ENCODE data around the gene AQP12A. TPM values are rescaled to one million over a fixed set of nuclear protein-coding genes. Genes with fewer than 3 reads are reported as not detected.

Gene AQP12A
- polyA plus RNA-seq, 4 donors = 0.60 to 1.6 TPM; not detected in 2

DNA sequence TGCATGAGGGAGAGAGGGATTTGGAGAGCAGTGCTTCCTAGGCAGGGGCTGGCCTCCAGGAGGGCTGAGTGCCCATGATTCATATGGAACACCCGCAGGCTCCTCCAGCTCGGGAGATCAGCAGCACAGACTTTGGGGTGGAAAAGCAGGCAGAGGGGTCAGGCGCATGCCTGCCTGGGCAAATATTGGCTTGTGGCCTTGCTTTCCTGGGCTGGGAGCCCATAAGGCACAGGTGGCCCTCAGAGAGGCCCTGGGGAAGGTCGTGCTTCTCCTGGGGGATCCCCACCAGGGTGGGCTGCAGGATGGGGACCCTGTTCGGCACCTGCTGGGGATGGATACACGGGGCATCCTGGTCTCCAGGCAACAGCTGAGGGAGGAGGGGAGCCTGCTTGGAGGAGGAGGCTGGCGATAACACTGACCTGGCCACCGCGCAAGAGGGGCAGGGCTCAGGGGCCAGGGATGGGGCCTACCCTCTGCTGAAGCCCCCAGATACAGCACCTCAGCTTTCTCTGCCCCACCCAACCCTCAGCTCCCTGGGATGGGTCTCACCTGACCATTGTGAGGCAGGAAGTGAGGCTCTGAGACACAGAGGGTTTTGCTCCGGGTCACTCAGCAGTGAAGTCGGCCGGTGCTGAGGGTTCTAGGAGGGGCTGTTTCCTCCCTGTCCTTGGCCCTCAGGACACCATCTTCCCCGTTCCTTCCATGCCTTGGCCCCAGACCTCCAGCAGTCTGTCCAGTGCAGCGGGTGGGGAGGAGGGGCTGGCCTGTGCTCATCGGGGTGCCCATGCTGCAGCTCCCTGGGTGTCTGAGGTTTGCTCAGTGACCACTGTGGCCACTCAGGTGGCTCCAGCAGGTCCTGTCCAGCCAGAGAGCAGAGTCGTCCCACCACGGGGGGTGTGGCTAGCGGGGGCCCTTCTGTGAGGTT lies 12.0 kb downstream of the AQP12A start:
- no peak for DNase-seq (ENCODE audit: low read depth in 4 of 4, low spot score in 3 of 4)

DNA sequence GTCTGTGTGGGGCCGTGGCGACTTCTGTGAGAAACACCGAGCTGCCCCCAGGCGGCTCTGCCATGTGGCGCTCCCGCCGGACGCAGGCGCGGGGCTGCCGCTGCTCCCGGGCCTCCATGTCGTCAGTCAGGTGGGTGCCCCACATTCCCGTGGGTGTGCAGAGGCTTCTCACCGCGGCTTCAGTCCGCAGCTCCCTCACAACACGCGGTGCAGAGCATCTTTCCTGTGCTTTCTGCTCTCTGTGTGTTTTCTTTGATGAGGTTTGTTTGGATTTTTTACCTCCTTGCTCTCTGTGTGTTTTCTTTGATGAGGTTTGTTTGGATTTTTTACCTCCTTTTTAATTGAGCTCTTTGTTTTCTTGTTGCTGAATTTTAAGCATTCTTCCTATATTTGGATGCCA lies 13.0 kb downstream of the AQP12A start:
- DNase-seq (ENCODE audit: low read depth in 4 of 4, low spot score in 3 of 4) = no peak

DNA sequence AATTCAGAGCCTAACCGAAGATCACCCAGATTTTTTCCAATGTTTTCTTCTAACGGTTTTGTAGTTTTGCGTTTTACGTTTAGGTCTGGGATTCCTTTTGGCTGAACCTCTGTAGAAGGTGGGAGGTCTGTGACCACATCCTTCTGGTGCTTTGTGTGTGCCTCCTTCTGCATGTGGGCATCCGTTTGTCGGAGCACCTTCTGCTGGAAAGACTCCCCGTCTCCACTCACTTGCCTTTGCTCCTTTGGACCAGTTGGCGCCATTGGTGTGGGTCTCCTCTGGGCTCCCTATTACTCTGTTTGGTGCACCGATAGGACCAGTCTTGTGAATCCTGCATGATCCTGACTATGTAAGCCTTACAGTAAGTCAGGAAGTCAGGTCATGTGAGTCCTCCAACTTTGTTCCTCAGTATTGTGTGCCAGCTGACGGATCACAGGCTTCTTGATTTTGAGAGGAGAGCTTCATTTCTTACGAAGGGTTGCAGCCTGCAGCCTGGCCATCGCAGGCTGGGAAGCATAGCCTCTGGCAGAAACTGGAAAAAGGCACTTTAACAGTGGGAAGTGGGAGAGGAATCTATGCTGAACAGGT lies 13.6 kb downstream of the AQP12A start:
- DNase-seq (ENCODE audit: low read depth in 4 of 4, low spot score in 3 of 4) = no peak

GRCh38 chr2:240707043-240707756 lies 15.5 kb downstream of the AQP12A start:
- no peak for DNase-seq (ENCODE audit: low read depth in 4 of 4, low spot score in 3 of 4)

GRCh38 chr2:240707821-240708220 lies 16.2 kb downstream of the AQP12A start:
- DNase-seq (ENCODE audit: low read depth in 4 of 4, low spot score in 3 of 4) = no peak

DNA sequence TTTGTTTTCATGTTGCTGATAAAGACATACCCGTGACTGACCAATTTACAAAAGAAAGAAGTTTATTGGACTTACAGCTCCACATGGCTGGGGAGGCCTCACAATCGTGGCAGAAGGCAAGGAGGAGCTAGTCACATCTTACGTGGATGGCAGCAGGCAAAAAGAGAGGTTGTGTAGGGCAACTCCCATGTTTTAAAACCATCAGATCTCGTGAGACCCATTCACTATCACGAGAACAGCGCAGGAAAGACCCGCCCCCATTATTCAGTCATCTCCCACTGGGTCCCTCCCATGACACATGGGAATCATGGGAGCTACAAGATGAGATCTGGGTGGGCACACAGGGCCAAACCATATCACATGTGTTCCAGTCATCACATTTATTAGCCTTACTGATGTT lies 16.8 kb downstream of the AQP12A start:
- no peak for DNase-seq (ENCODE audit: low read depth in 4 of 4, low spot score in 3 of 4)

DNA sequence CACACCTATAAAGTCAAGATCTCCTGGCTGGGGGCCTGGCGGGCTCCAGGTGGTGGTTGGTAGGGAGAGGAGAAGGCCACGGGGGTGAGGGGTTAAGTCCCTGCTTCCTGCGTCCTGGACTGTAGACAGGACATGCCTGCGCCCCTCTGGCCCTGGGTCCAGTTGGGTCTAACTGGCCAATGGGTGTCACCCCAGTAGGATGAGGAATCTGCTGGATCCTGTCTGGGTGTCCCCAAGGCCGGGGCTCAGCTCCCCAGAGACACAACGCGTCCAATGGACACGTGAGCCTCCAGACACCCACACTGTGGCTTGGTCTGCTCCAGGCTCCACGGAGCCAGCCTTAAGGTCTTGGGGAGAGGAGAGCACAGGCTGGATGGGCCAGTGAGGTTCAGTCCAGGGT lies 19.6 kb downstream of the AQP12A start:
- no peak for DNase-seq (ENCODE audit: low read depth in 4 of 4, low spot score in 3 of 4)

DNA sequence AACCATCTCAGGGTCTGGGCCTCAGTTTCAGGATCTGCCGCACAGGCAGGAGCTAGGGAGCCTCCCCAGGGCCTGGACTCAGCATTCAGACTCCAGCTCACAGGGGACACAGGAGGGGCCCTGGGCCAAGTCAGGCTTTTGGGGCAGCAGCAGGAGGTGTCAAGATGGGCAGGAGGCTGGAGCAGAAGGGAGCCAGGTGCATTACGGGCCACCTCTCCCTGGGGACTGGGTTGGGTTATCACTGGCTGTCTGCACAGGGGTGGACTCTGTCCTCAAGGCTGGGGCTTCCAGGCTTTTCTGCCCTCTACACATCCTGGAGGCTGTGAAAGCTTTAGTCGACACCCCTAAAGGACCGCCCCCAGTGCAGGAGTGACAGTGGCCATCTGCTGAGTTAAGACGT lies 20.0 kb downstream of the AQP12A start:
- DNase-seq (ENCODE audit: low read depth in 4 of 4, low spot score in 3 of 4) = no peak

- DNase-seq (ENCODE audit: low read depth in 4 of 4, low spot score in 3 of 4) = no peak
Observed at GRCh38 chr2:240712121-240712520, 20.5 kb downstream of the AQP12A start.

- DNase-seq (ENCODE audit: low read depth in 4 of 4, low spot score in 3 of 4) = no peak
Observed at GRCh38 chr2:240713071-240713927, 21.6 kb downstream of the AQP12A start.

- no peak for DNase-seq (ENCODE audit: low read depth in 4 of 4, low spot score in 3 of 4)
Observed at GRCh38 chr2:240713928-240714746, 22.5 kb downstream of the AQP12A start.

- no peak for DNase-seq (ENCODE audit: low read depth in 4 of 4, low spot score in 3 of 4)
Observed at GRCh38 chr2:240714747-240715725, 23.4 kb downstream of the AQP12A start.

DNA sequence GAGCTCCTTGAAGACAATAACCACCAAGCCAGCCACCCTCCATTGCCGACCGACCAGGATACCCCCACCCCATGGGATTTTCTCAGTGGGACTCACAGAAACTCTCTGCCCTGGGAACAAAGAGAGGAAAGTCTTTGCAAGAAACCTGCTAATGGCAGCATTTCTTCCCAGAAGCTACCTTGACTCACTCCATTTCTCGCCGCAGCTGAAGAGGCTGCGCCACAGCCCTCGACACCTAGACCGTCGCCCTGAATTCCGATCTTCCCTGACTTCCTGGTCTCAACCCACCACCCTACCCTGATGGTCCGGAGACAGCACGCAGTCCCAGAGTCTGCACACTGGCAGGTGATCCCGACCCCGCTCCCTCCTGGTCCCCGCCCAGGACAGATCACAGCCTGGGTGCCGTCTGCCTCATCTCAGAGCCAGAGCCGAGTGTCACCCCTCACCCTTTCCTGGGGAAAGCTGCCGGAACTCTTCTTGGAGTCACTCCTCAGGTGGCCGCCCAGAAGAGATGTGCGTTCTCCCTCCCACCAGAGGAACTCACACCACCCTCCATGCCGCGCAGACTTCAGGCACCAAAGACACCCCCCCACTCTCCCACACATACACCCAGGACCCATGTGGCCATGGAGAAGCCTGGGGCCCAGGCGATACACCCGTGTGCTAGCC lies 24.6 kb downstream of the AQP12A start:
- DNase-seq (ENCODE audit: low read depth in 4 of 4, low spot score in 3 of 4) = no peak

DNA sequence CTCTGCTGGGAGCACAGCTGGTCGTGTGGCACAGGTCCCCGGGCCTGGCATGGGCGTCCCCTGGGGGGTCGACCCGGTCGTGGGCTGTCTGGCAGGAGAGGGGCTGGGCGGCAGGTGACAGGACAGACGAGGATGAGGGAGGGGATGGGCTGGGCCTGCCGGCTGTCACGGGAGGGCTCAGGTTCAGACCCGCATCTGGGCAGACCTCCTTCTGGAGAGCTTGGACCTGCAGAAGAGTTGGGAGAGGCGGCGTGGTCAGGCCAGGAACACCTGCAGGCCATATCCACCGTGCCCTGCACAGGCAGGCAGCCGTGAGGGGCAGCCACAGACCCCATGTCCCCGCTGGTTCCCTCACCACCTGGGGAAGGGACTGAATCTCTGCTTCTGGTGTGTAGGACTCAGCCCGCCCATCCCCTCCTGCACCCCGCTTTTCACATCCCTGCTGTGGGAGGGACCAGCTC lies 25.5 kb downstream of the AQP12A start:
- no peak for DNase-seq (ENCODE audit: low read depth in 4 of 4, low spot score in 3 of 4)

- DNase-seq (ENCODE audit: low read depth in 4 of 4, low spot score in 3 of 4) = no peak
Observed at GRCh38 chr2:240717681-240718581, 26.3 kb downstream of the AQP12A start.

GRCh38 chr2:240718896-240719490 lies 27.3 kb downstream of the AQP12A start:
- DNase-seq (ENCODE audit: low read depth in 4 of 4, low spot score in 3 of 4) = no peak
